TTC549 (cell line): ENCODE measurements around the gene REG1A.

Source experiments
- FAIRE-seq: peaks from 2 replicates; lab custom pipeline; 2012; peaks lifted over from hg19 to GRCh38; lab: Jason Lieb, UNC

REG1A gene

GRCh38 chr2:79120194-79120713 lies at the start of gene REG1A:
TSS of gene REG1A (plus strand) at chr2:79120488. CDS start at chr2:79120862, 374 bp downstream.
- FAIRE-seq: no peak

- FAIRE-seq: no peak
Measured at GRCh38 chr2:79071078-79071477, 49.2 kb upstream of the REG1A start.

GRCh38 chr2:79082987-79083386 lies 37.3 kb upstream of the REG1A start:
- no peak for FAIRE-seq

GRCh38 chr2:79083597-79084251 lies 36.6 kb upstream of the REG1A start:
- no peak for FAIRE-seq

GRCh38 chr2:79084495-79085135 lies 35.7 kb upstream of the REG1A start:
- no peak for FAIRE-seq

- no peak for FAIRE-seq
Measured at GRCh38 chr2:79085382-79085781, 34.9 kb upstream of the REG1A start.

GRCh38 chr2:79086255-79086654 lies 34.0 kb upstream of the REG1A start:
- FAIRE-seq: no peak

- no peak for FAIRE-seq
Measured at GRCh38 chr2:79087785-79088364, 32.4 kb upstream of the REG1A start, which contains the start of gene REG1B. TSS of gene REG1B (minus strand) at chr2:79087993. CDS start at chr2:79087612, 381 bp downstream.

- FAIRE-seq: no peak
Measured at GRCh38 chr2:79090693-79091092, 29.6 kb upstream of the REG1A start.

- no peak for FAIRE-seq
Measured at GRCh38 chr2:79097843-79098242, 22.4 kb upstream of the REG1A start.

GRCh38 chr2:79099140-79099686 lies 21.1 kb upstream of the REG1A start:
- no peak for FAIRE-seq

GRCh38 chr2:79100285-79100684 lies 20.0 kb upstream of the REG1A start:
- FAIRE-seq: no peak

GRCh38 chr2:79101024-79101423 lies 19.3 kb upstream of the REG1A start:
- no peak for FAIRE-seq

GRCh38 chr2:79103214-79103613 lies 17.1 kb upstream of the REG1A start:
- no peak for FAIRE-seq

- no peak for FAIRE-seq
Measured at GRCh38 chr2:79105259-79105658, 15.0 kb upstream of the REG1A start.

- FAIRE-seq: no peak
Measured at GRCh38 chr2:79112269-79112668, 8.0 kb upstream of the REG1A start.

GRCh38 chr2:79114797-79115494 lies 5.3 kb upstream of the REG1A start:
- no peak for FAIRE-seq

- FAIRE-seq: no peak
Measured at GRCh38 chr2:79116997-79117928, 3.0 kb upstream of the REG1A start.

GRCh38 chr2:79122676-79123075 lies 2.4 kb downstream of the REG1A start:
- FAIRE-seq: no peak

- FAIRE-seq: no peak
Measured at GRCh38 chr2:79124907-79125720, 4.8 kb downstream of the REG1A start.

GRCh38 chr2:79125721-79125985 lies 5.4 kb downstream of the REG1A start:
- no peak for FAIRE-seq
